Measurements from ENCODE around the gene PDZRN3.

DNA sequence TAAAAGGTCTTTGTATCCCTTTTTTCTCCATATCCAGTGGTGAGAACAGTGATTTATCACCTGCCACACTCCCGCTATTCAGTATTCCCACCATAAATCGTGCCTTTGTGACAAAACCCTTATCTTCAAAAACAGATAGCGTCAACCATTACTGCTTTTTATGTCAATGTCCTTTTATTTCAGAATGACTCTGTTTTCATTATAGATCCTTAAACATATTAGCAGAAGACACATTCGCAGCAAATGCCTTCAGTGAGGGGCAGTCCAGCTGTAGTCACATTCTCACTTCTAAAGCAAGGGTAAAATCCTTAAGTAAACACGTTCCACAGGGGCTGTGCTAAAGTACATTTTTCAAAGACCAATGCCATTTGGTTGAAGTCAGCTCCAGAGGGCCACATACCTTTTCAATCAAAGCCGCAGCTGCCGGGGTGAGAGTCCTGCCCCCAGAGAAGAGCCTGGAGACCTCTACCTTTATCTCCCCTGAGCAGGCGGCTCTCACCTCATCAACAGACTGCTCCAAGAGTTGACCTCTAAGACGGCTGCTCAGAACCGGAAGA lies 53.4 kb downstream of the PDZRN3 start:
- TF ChIP-seq, protein P1, sequence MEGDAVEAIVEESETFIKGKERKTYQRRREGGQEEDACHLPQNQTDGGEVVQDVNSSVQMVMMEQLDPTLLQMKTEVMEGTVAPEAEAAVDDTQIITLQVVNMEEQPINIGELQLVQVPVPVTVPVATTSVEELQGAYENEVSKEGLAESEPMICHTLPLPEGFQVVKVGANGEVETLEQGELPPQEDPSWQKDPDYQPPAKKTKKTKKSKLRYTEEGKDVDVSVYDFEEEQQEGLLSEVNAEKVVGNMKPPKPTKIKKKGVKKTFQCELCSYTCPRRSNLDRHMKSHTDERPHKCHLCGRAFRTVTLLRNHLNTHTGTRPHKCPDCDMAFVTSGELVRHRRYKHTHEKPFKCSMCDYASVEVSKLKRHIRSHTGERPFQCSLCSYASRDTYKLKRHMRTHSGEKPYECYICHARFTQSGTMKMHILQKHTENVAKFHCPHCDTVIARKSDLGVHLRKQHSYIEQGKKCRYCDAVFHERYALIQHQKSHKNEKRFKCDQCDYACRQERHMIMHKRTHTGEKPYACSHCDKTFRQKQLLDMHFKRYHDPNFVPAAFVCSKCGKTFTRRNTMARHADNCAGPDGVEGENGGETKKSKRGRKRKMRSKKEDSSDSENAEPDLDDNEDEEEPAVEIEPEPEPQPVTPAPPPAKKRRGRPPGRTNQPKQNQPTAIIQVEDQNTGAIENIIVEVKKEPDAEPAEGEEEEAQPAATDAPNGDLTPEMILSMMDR (conservative IDR thresholded peaks at IDR 0.05 in 1 of 2, IDR thresholded peaks at IDR 0.05 in 1 of 2; ENCODE audit: extremely low read depth in 1 of 2, insufficient read depth in 1 of 2, low read depth in 1 of 2, low read length in 2 of 2), result no peak
- TF ChIP-seq EZH2 (IDR thresholded peaks at IDR 0.05; ENCODE audit: borderline replicate concordance, low read length), result no peak

All from mammary epithelial cell (primary cell).